H54 (cell line): ENCODE data around the gene USP36.

Experiments used
- DNase-seq: peaks from one replicate; pipeline ENCODE4 v3.0.0; 2011; ENCODE audit warnings: low spot score, mixed read lengths; ENCODE audit not compliant: insufficient read length
- FAIRE-seq: peaks from 3 replicates; lab custom pipeline; 2011; peaks lifted over from hg19 to GRCh38; lab: Jason Lieb, UNC
- POLR2A ChIP-seq: IDR thresholded peaks from 2 replicates; pipeline ENCODE4 v1.6.1; 2011; ENCODE audit warnings: low read depth, mild to moderate bottlenecking, low read length

Gene USP36

DNA sequence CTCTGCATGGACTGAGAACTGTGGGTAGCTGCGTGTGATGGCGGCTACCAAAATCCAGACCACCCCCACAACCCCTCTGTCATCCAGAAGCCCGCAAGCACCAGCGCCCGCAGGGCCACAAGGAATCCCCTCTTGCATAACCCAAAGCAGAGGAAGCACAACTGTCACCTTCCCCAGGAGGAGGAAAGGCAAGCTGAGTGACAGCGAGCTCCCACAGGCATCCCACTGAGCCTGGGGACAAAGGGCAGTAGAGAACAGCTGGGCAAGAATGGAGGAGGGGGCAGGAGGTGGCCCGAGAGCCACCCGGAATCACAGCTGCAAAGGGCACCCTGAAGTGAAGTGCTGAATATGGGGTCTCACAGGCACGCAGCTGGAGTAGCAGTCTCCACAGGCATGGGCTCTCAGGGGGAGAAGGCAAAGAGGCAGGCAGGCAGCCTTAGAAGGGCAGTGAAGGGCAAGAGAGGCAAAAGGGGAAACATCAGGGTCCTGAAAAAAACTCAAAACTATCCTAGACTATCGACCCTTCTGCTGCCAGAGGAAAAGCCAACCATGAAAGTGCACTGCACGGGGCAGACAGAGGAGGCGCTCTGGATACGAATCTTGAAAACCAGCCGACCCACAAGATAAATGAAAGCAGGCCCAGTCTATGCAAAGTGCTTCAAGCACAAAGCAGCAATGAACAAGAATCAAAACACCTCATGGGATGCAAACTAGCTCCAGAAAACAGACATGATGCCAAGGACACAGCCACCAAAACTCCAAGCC is 17.1 kb downstream of the USP36 start:
- TF ChIP-seq POLR2A, result no peak
- no peak for FAIRE-seq

DNA sequence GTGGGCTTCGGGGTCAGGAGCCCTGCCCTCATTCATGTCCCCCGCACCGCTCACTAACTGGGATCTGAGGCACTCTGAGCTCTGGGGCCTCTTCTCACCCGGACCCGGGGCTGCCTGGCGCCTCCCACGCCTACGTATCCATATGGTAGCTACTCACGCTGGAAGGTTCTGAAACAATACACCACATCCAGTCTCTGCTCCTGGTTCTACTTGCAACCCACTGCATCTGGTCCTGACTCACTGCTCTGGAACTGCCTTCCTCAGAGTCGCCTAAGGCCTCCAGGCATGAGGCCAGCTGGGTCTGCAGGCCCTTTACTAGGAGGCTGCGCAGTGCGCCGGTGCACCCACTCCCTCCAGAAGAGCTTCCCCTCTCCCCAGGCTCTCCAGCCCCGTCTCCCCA is 18.1 kb downstream of the USP36 start:
- no peak for DNase-seq
- TF ChIP-seq POLR2A, result no peak
- FAIRE-seq, result no peak

More for the DNA sequence above, 17.1 kb downstream of the USP36 start:
- no peak for DNase-seq

DNA sequence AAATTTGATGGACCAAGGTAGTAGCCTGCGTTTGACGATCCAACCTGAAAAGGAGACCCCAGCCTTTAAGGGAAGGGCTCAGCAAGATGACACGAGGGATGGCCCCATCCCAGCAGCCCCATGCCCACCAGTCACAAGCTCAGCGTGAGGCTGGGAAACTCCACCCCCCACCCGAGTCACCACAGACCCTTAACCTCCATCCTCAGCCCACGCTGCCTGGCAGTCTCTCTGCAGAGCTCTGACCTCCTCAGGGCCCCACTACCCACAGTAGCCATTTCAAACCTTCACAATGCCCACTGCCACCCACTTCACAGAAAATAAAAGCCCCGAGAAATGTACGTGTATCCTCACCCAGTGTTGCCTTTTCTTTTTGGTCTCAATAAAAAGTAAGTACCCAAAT is 18.7 kb downstream of the USP36 start:
- FAIRE-seq, result no peak
- no peak for TF ChIP-seq POLR2A
- no peak for DNase-seq

DNA sequence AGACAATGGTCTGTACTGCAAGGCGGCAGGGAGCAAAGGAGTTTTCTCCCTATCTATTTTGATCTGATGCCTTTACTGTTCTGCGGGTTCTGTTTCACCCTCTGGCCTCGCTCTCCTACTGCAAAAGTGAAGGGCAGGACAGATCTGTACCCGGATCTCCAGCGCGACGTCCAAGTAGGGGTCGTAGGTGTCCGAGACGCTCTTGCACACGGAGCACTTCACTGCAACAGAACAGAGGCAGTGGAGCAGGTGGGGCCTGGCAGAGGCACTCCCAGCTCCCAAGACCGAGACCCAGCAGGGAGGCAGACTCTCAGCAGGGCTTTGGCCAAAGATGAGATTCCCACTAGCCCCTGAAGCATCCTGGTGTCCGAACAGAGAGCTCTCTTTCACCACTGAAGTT is 19.8 kb downstream of the USP36 start:
- no peak for FAIRE-seq
- no peak for DNase-seq
- no peak for TF ChIP-seq POLR2A

DNA sequence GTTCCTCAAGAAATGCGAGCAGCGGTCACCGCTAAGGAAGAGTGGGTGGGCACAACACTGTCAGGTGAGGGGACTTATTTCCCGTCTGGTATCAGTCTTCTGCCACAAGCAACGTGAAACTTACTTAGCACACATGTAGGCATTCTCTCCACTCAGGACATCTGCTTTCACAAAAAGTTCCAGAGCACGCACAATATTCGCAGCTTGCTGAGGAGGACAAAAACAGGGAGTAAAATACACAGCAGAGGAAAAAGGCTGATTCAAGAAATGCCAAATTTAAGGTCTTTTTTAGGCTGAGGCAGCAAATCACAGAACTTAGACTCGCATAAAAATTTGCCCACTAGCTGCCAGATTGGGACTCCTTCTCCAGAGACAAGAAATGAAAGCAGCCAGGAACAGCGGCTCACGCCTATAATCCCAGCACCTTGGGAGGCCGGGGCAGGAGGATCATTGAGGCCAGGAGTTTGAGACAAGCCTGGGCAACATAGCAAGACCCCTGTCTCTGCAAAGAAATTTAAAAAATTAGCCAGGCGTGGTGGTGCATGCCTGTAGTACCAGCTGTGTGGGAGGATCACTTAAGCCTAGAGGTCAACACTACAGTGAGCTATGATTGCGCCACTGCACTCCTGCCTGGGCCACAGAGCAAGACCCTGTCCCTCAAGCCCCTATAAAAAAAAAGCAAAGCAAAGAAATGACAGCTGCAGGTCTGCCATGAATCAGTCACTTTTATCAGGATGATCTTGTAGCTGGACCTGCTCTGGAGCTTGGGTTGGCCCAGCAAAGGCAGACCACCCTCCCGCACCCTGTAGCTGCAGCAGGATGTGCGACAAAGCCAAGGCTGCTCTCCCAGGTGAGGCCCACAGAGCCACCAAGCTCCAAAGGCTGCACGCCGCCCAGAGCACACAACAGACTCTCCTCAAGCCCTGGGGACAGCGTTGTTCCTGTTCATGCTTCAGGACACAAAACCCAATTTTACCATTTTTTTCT is 20.5 kb downstream of the USP36 start:
- no peak for TF ChIP-seq POLR2A
- no peak for DNase-seq
- no peak for FAIRE-seq

DNA sequence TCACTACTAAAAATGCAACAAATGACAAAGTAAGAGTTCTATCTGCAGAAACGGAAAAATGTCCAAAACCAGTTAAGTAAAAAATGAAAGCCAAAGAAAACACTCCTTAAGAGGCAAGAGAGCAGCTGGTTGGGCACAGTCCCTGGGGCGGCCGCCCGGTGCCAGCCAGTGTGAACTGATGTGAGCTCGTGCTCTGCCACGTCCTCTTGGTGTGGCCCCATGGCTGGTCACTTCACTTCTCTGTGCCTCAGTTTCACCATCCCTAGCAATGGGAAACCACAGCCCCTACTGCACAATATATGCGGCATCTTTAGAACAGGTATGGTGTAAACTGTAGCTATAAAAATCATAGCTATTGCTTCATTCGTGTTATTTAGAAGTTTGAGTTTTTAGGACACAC is 21.2 kb downstream of the USP36 start:
- no peak for FAIRE-seq
- DNase-seq, result no peak
- no peak for TF ChIP-seq POLR2A

DNA sequence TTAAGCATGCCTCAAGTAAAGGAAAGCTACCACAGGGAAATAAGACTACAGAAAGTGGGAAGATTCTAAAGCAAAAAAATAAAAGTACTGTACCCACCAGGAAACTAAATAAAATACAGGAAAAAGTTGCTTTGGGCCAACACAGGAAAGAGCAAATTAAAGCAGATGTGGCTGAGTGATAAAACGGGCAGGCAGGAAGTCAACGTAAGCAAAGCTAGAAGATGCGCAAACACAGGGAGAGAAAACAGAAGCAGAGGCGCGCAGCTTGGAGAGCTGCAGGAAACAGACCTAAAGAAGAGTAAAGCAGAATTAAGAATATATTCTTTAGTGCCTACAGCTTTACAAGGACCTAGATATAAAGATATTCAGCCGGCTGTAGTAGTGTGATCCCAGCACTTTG is 21.7 kb downstream of the USP36 start:
- FAIRE-seq, result no peak
- TF ChIP-seq POLR2A, result no peak
- no peak for DNase-seq

DNA sequence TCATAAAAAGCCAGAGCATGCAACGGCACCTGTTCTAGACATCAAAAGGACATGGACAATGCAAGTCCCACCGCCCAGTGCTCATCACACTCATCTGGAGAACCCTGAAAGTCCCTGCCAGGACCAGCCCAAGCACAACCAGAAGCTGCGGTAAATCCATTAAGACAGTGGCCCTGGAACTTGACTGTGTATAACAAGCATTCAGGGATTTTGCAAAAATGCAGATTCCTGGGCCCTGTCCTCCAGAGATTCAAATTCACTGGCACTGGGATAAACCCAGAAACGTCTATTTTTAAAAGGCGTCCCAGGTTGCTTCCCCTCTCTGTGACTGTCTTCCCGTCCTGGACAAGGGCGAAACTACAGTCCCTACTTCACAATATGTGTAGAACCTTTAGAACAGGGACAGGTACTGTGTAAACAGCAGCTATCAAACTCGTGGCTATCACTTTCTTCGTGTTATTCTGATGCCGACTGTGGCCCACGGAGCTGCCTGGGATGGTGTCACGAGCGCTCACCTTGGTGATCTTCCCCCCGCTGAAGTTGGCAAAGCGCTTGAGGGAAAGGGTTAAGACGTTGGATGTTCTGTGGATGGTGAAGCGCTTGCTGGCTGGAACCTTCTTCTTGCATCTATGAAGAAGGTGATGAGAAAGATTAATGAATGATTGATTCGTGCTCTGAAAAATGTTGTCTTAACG is 22.3 kb downstream of the USP36 start:
- TF ChIP-seq POLR2A, result no peak
- DNase-seq (no peak), FAIRE-seq (no peak)

DNA sequence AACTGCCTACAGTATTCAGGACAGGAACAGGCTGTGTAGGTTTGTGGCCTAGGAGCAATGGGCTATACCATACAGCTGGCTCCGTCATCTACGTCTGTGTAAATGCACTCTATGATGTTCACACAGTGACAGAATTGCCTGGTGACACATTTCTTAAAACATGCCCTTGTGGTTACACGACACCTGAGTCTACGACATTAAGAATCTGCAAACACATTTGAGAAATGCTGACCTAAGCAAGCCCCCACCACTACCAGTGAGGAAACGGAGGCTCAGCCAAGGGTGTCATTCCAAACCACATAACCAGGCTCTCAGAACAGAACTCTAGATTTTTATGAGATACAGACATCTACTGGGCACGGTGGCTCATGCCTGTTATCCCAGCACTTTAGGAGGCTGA is 23.5 kb downstream of the USP36 start:
- no peak for TF ChIP-seq POLR2A
- DNase-seq (no peak), FAIRE-seq (no peak)

DNA sequence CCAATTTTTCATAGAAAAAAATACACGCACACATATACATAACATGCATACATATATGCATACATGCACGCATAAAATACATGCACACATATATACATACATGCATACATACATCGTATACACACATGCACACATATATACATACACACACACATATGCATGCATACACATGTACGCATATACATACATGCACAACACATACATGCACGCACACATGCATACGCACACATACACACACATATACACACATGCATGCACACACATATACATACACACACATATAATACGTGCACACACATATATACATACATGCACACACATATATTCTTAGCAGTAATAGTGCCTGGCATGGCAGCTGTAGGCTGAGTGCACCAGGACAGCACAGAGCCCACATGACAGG is 24.9 kb downstream of the USP36 start:
- DNase-seq, result no peak
- TF ChIP-seq POLR2A, result no peak
- FAIRE-seq, result no peak

DNA sequence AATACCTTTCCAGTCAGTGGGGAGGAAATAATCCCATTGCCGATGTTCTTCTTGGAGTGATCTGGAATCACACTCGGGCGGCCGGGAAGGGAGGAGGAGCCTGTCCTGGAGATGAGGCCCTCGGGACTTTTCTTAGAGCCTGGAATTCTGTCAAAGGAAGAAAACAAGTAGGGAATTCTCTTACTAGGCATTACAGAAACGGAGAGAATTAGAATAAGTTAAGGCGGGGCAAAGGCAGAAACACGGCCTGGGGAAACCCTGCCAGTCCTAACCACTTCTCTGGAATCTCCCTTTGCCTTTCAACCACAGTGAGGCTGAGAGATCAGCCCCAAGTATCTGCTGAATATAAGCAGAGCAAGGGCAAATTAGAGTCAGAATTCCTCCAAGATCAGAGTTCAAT is 27.8 kb downstream of the USP36 start:
- no peak for TF ChIP-seq POLR2A
- DNase-seq (no peak), FAIRE-seq (no peak)

DNA sequence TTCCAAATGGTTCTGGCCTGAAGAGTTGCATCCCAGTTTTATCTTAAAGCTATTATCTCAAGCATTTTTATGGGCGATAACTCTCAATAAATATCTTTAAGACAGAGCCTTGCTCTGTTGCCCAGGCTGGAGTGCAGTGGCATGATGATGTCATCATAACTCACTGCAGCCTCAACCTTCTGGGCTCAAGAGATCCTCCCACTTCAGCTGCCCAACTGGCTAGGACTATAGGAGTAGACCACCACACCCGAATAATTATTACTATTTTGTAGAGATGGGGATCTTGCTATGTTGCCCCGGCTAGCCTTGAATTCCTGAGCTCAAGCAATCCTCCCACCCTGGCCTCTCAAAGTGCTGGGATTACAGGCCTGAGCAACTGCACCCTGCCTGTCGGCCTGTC is 32.5 kb downstream of the USP36 start:
- no peak for TF ChIP-seq POLR2A
- FAIRE-seq, result no peak
- no peak for DNase-seq

DNA sequence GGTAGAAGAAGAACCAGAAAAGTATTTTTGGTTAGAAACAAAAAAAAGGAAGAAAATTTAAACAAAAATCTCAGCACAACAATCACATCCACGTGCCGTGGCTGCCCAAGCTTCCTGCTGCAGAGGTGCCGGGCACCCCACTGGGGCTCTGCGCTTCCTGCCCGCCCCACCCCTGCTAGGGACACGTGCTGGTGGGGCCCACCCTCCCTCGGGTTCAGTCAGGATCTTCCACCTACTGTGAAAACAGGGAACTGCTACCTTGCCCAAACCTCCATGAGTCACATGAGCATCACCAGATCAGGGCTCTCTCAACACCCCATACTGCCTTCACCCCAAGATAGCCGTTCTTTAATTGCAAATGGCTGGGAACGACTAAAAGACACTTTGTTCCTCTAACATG is 34.2 kb downstream of the USP36 start:
- no peak for TF ChIP-seq POLR2A
- FAIRE-seq (no peak), DNase-seq (no peak)

DNA sequence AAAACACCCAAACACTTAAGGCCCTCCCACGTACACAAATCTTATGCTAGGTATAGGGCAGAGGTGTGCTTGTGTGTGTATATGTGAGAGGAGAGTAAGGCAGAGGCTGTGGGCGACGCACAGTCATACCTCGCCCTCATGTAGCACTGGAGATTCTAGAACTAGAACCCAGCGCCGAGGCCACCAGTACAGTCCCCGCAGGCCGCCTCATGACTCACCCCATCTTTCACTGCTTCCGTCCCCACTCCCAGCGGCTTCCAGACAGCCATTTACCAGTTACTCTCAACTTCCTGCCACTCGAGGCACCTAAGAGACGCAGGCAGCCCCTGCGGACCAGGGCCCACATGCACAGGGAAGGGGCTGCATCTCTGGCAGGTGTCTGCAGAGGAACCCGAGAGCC is 35.3 kb downstream of the USP36 start:
- TF ChIP-seq POLR2A, result no peak
- FAIRE-seq, result no peak
- DNase-seq, result no peak
